GM12878 (cell line): Measurements from ENCODE around the gene GPC3. TPM values are rescaled to one million over a fixed set of nuclear protein-coding genes. Genes with fewer than 3 reads are reported as not detected.

Experiments
- ATAC-seq: fragments of 200-7000 bp; cut with Tn5 transposase; 3 replicates; pipeline ENCODE4 v1.9.1; 2020; ENCODE audit warnings: mild to moderate bottlenecking, moderate library complexity
- BruUV-seq: library from RNA; stranded (reverse); fragments of 400-500 nt; replicated peaks from 2 replicates; lab custom pipeline; 2021; lab: Mats Ljungman, UMichigan
- CTCF ChIA-PET: fragments of 300-600 bp; sonication (Branson Sonifier 250); formaldehyde crosslinking; extraction: SDS; loops from one replicate; lab custom pipeline; 2021; ENCODE audit warnings: inconsistent platforms; lab: Yijun Ruan, JAX
- POLR2A ChIA-PET: fragments of 350-600 bp; formaldehyde crosslinking; extraction: SDS; loops from one replicate; lab custom pipeline; 2021; ENCODE audit warnings: inconsistent platforms; lab: Charles Lee
- RAD21 ChIA-PET: fragments of 300-600 bp; sonication (Branson Sonifier 250); formaldehyde crosslinking; loops from one replicate; lab custom pipeline; 2023; ENCODE audit warnings: antibody characterized with exemption; ENCODE audit not compliant: unreplicated experiment; lab: Charles Lee
- SMC1A ChIA-PET: fragments of 300-600 bp; sonication (Branson Sonifier 250); formaldehyde crosslinking; loops from one replicate; lab custom pipeline; 2023; ENCODE audit not compliant: unreplicated experiment, uncharacterized antibody; lab: Charles Lee
- DNase-seq: peaks from one replicate; pipeline ENCODE4 v3.0.0-alpha.2; 2011; ENCODE audit warnings: low read depth, low spot score
- FAIRE-seq: peaks from 3 replicates; lab custom pipeline; 2011; peaks lifted over from hg19 to GRCh38; lab: Jason Lieb, UNC
- H2AFZ ChIP-seq: 2 replicates; pipeline ENCODE4 v1.6.0; 2011; ENCODE audit warnings: low read depth, low read length, control low read depth; ENCODE audit not compliant: control insufficient read depth
- H3K27ac ChIP-seq: 2 replicates; pipeline ENCODE4 v1.5.1; 2011; ENCODE audit warnings: control low read depth; ENCODE audit not compliant: control insufficient read depth, insufficient read depth
- H3K27me3 ChIP-seq, 2 experiments: replicated peaks in 1 of 2; 2 replicates each; pipeline versions ENCODE4 v1.6.0 to v1.6.1; 2011; ENCODE audit warnings: low read length in 1 of 2; ENCODE audit not compliant: control insufficient read depth in 2 of 2, insufficient read depth in 2 of 2
- H3K36me3 ChIP-seq, 2 experiments: 2 replicates each; pipeline ENCODE4 v1.5.1; 2011; ENCODE audit warnings: low read length in 1 of 2; ENCODE audit not compliant: control insufficient read depth in 2 of 2, insufficient read depth in 2 of 2
- H3K4me1 ChIP-seq: 2 replicates; pipeline ENCODE4 v1.6.1; 2011; ENCODE audit warnings: mild to moderate bottlenecking, low read length, moderate library complexity, mixed read lengths; ENCODE audit not compliant: control insufficient read depth, insufficient read depth
- H3K4me2 ChIP-seq: 2 replicates; pipeline ENCODE4 v1.6.0; 2011; ENCODE audit warnings: control low read depth; ENCODE audit not compliant: control insufficient read depth, insufficient read depth
- H3K4me3 ChIP-seq: fragments of 200-600 bp; sonication (generic); 2 replicates; pipeline ENCODE4 v1.5.1; 2016
- H3K79me2 ChIP-seq: 2 replicates; pipeline ENCODE4 v1.6.0; 2011; ENCODE audit warnings: low read length; ENCODE audit not compliant: control insufficient read depth, insufficient read depth
- H3K9ac ChIP-seq: 2 replicates; pipeline ENCODE4 v1.8.0; 2011; ENCODE audit warnings: low read length, control low read depth, mixed read lengths; ENCODE audit not compliant: control insufficient read depth, insufficient read depth
- H3K9me3 ChIP-seq: replicated peaks from 3 replicates; pipeline ENCODE4 v1.5.1; 2011; ENCODE audit warnings: mild to moderate bottlenecking, low read length; ENCODE audit not compliant: control insufficient read depth, insufficient read depth
- H4K20me1 ChIP-seq: 2 replicates; pipeline ENCODE4 v1.6.0; 2011; ENCODE audit not compliant: control insufficient read depth, insufficient read depth
- ESRRA ChIP-seq: IDR thresholded peaks from 2 replicates; pipeline ENCODE4 v1.6.1; 2012; ENCODE audit warnings: mild to moderate bottlenecking, low read length, improper control_type of control experiment
- FOS ChIP-seq: IDR thresholded peaks from 3 replicates; pipeline ENCODE4 v1.6.1; 2011; ENCODE audit warnings: borderline replicate concordance; ENCODE audit not compliant: insufficient read length; ENCODE audit errors: extremely low read depth
- GATAD2B ChIP-seq: fragments of 450-650 bp; conservative IDR thresholded peaks from 2 replicates; pipeline ENCODE4 v1.6.1; 2017; ENCODE audit warnings: low read depth, mild to moderate bottlenecking, moderate library complexity
- HCFC1 ChIP-seq: fragments of 150-350 bp; IDR thresholded peaks from 2 replicates; pipeline ENCODE4 v1.6.1; 2014; ENCODE audit warnings: low read length
- KLF5 ChIP-seq: fragments of 450-650 bp; IDR thresholded peaks from 2 replicates; pipeline ENCODE4 v1.6.1; 2014; ENCODE audit warnings: mild to moderate bottlenecking; ENCODE audit not compliant: partially characterized antibody
- RBBP5 ChIP-seq: fragments of 200-600 bp; sonication (generic); conservative IDR thresholded peaks from 2 replicates; pipeline ENCODE4 v1.6.1; 2016
- RFX5 ChIP-seq: IDR thresholded peaks from 2 replicates; pipeline ENCODE4 v1.6.1; 2011; ENCODE audit warnings: low read depth, low read length, improper control_type of control experiment
- SMAD1 ChIP-seq: fragments of 450-650 bp; IDR thresholded peaks from 2 replicates; pipeline ENCODE4 v1.6.1; 2018; ENCODE audit warnings: mild to moderate bottlenecking, low read depth; ENCODE audit not compliant: partially characterized antibody
- SRF ChIP-seq, 2 experiments: IDR thresholded peaks; 2 replicates each; pipeline ENCODE4 v1.6.1; 2011; ENCODE audit warnings: low read depth in 2 of 2, low read length in 2 of 2, mild to moderate bottlenecking in 1 of 2, moderate library complexity in 1 of 2
- TARDBP ChIP-seq: IDR thresholded peaks from 2 replicates; pipeline ENCODE4 v1.6.1; 2016; ENCODE audit warnings: borderline replicate concordance
- WGBS: methylation state at CpG from one replicate; pipeline ENCODE4 v1.1.6; 2016; ENCODE audit warnings: low lambda C conversion rate; ENCODE audit not compliant: insufficient replicate concordance, insufficient coverage; ENCODE audit errors: missing lambda C conversion rate; 5-methylcytosine and 5-hydroxymethylcytosine counted together
- in situ Hi-C: fragments of 300-500 bp; cut with MboI; formaldehyde crosslinking; loops from 9 replicates; pipeline ENCODE4 v1.14.3; 2018; ENCODE audit warnings: mixed read lengths
- intact Hi-C: fragments of 100-400 bp; cut with micrococcal nuclease; formaldehyde crosslinking; loops from one replicate; pipeline ENCODE4 v1.14.2; 2022; ENCODE audit not compliant: unreplicated experiment
- polyA plus RNA-seq, 11 experiments: library from polyadenylated mRNA; depleted of rRNA in 4 of 11; unstranded in 6 of 11; stranded (reverse) in 5 of 11; fragments of >200 nt; fragmentation: Nextera tagmentation in 4 of 11; fragmentation: Illumina TruSeq in 1 of 11; extraction: Ambion mirVana in 4 of 11; extraction: Trizol in 1 of 11; gene quantifications; 1 replicate in 1 of 11; 2 replicates in 10 of 11; pipeline versions ENCODE4 v1.2.1 to v1.2.3, GENCODE V29; 2011 to 2016; ENCODE audit warnings: inconsistent platforms in 2 of 11, missing spikeins in 2 of 11, low read depth in 1 of 11
- total RNA-seq, 4 experiments: library from RNA; depleted of rRNA in 3 of 4; stranded (reverse); fragments of >200 nt in 3 of 4; fragmentation: Illumina TruSeq in 1 of 4; extraction: Trizol in 1 of 4; gene quantifications; 2 replicates each; pipeline versions ENCODE4 v1.2.1 to v1.2.3, GENCODE V29; 2013 to 2021
- TF ChIP-seq, protein P1 (sequence below): fragments of 150-350 bp; IDR thresholded peaks from 2 replicates; pipeline ENCODE4 v1.6.1; 2016; ENCODE audit warnings: low read depth, low read length
- TF ChIP-seq, protein P2 (sequence below): fragments of 450-650 bp; IDR thresholded peaks from 2 replicates; pipeline ENCODE4 v1.6.1; 2017; ENCODE audit warnings: mild to moderate bottlenecking, low read depth, inconsistent platforms; ENCODE audit not compliant: poor library complexity, severe bottlenecking
- TF ChIP-seq, protein P3 (sequence below), 3 experiments: IDR thresholded peaks in 2 of 3; conservative IDR thresholded peaks in 1 of 3; 2 replicates each; pipeline ENCODE4 v1.5.1; 2011; ENCODE audit warnings: low read depth in 3 of 3, low read length in 3 of 3, mild to moderate bottlenecking in 3 of 3, control low read depth in 2 of 3, moderate library complexity in 2 of 3, inconsistent platforms in 1 of 3, mixed read lengths in 1 of 3; ENCODE audit not compliant: control insufficient read depth in 2 of 3, insufficient read depth in 1 of 3; ENCODE audit errors: extremely low read depth in 1 of 3

The GPC3 gene
- total and polyA plus RNA-seq, 10 of the 15 experiments (the other 5 are each of a cell fraction or from before 2014, with no cell fraction given), result 0.09 to 0.82 TPM; not detected in 8

DNA sequence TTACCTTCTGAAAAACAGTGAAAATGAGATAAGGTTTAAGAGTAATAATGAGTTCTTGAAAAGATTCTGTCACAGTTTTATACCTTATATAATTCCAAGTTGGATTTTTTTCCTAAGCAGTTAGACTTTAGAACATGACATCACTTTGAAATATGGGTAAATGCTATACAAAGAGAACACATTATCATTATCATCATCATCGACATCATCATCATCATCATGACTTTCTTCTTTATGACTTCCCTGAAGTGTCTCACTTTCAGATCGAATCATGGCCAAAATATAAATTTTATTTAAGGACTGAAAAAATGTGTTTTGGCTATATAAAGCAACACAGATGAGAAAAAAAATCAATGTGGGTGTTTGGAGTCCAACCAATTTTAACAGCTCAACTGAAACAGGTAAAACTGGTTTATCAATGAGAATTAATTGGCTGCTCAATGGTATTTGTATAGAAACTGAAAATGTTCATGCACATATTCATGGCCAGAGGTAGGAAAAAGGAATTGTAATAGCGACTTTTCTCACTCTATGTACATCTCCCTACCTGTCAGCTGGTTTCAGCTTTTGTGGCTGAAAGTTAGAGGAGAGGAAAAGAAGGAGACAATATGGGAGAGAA is 327.0 kb downstream of the GPC3 start:
- no peak for DNase-seq
- H3K9ac ChIP-seq, result no peak overlapping the region
- RAD21 ChIA-PET, result no interaction called here
- ATAC-seq, result no peak
- TF ChIP-seq FOS (no peak), KLF5 (no peak), TARDBP (no peak), HCFC1 (no peak), SMAD1 (no peak), ESRRA (no peak), GATAD2B (no peak), RFX5 (no peak), RBBP5 (no peak), SRF (IDR thresholded peaks at IDR 0.05; ENCODE audit: low read depth in 2 of 2, low read length in 2 of 2) (no peak)
- TF ChIP-seq, protein P1, sequence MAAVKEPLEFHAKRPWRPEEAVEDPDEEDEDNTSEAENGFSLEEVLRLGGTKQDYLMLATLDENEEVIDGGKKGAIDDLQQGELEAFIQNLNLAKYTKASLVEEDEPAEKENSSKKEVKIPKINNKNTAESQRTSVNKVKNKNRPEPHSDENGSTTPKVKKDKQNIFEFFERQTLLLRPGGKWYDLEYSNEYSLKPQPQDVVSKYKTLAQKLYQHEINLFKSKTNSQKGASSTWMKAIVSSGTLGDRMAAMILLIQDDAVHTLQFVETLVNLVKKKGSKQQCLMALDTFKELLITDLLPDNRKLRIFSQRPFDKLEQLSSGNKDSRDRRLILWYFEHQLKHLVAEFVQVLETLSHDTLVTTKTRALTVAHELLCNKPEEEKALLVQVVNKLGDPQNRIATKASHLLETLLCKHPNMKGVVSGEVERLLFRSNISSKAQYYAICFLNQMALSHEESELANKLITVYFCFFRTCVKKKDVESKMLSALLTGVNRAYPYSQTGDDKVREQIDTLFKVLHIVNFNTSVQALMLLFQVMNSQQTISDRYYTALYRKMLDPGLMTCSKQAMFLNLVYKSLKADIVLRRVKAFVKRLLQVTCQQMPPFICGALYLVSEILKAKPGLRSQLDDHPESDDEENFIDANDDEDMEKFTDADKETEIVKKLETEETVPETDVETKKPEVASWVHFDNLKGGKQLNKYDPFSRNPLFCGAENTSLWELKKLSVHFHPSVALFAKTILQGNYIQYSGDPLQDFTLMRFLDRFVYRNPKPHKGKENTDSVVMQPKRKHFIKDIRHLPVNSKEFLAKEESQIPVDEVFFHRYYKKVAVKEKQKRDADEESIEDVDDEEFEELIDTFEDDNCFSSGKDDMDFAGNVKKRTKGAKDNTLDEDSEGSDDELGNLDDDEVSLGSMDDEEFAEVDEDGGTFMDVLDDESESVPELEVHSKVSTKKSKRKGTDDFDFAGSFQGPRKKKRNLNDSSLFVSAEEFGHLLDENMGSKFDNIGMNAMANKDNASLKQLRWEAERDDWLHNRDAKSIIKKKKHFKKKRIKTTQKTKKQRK, result no peak
- TF ChIP-seq, protein P2, sequence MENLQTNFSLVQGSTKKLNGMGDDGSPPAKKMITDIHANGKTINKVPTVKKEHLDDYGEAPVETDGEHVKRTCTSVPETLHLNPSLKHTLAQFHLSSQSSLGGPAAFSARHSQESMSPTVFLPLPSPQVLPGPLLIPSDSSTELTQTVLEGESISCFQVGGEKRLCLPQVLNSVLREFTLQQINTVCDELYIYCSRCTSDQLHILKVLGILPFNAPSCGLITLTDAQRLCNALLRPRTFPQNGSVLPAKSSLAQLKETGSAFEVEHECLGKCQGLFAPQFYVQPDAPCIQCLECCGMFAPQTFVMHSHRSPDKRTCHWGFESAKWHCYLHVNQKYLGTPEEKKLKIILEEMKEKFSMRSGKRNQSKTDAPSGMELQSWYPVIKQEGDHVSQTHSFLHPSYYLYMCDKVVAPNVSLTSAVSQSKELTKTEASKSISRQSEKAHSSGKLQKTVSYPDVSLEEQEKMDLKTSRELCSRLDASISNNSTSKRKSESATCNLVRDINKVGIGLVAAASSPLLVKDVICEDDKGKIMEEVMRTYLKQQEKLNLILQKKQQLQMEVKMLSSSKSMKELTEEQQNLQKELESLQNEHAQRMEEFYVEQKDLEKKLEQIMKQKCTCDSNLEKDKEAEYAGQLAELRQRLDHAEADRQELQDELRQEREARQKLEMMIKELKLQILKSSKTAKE, result no peak
- TF ChIP-seq, protein P3, sequence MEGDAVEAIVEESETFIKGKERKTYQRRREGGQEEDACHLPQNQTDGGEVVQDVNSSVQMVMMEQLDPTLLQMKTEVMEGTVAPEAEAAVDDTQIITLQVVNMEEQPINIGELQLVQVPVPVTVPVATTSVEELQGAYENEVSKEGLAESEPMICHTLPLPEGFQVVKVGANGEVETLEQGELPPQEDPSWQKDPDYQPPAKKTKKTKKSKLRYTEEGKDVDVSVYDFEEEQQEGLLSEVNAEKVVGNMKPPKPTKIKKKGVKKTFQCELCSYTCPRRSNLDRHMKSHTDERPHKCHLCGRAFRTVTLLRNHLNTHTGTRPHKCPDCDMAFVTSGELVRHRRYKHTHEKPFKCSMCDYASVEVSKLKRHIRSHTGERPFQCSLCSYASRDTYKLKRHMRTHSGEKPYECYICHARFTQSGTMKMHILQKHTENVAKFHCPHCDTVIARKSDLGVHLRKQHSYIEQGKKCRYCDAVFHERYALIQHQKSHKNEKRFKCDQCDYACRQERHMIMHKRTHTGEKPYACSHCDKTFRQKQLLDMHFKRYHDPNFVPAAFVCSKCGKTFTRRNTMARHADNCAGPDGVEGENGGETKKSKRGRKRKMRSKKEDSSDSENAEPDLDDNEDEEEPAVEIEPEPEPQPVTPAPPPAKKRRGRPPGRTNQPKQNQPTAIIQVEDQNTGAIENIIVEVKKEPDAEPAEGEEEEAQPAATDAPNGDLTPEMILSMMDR (IDR thresholded peaks at IDR 0.05 in 2 of 3, conservative IDR thresholded peaks at IDR 0.05 in 1 of 3; ENCODE audit: control insufficient read depth in 2 of 3, extremely low read depth in 1 of 3, insufficient read depth in 1 of 3, low read depth in 3 of 3, low read length in 3 of 3), result no peak
- no peaks in the 10 kb centered on the region for H3K36me3 ChIP-seq
- H2AFZ ChIP-seq, result no peak overlapping the region
- H3K27me3 ChIP-seq, result no peaks in the 10 kb centered on the region; a peak in 1 of 4 replicates
- BruUV-seq, result no TSS peak
- no peaks in the 10 kb centered on the region for H3K4me1 ChIP-seq
- 16% methylated on average over 3 of the region's 3 CpGs for WGBS
- no peak overlapping the region for H3K27ac ChIP-seq
- CTCF ChIA-PET, result no interaction called here
- POLR2A ChIA-PET, result no interaction called here
- no peak overlapping the region for H3K4me3 ChIP-seq
- no peaks in the 10 kb centered on the region for H3K79me2 ChIP-seq
- FAIRE-seq, result peak; percentile 44
- no peaks in the 10 kb centered on the region for H4K20me1 ChIP-seq
- no peak overlapping the region for H3K4me2 ChIP-seq
- in situ Hi-C loops, result no loop called here
- no peaks in the 10 kb centered on the region for H3K9me3 ChIP-seq
- intact Hi-C loops, result no loop called here
- SMC1A ChIA-PET, result interaction anchor here (0.6 kb wide), 1 partner anchor 8 kb away, joined by 3 read pairs; no protein-coding TSS in a partner anchor
